HG03521 (cell line): ENCODE measurements around the gene SLC8B1.
"Not testable (repeated sequence)": the region's sequence is repeated elsewhere in the genome, so short reads cannot be mapped to it uniquely, and the experiment has no call there.

Source experiments
- ATAC-seq: cut with Tn5 transposase; IDR thresholded peaks from one replicate; pipeline ENCODE4 v1.9.1; 2021; ENCODE audit warnings: mild to moderate bottlenecking, moderate library complexity; ENCODE audit not compliant: unreplicated experiment

SLC8B1 gene

GRCh38 chr12:113358381-113359132 lies 23.6 kb upstream of the SLC8B1 start, which contains the start of gene PLBD2:
Gene PLBD2, plus strand, starts transcription at chr12:113358587. Its CDS starts 14 bp downstream, at chr12:113358601.
- ATAC-seq = peak; percentile 95

GRCh38 chr12:113354192-113354591 lies 19.3 kb upstream of the SLC8B1 start:
- ATAC-seq = not testable (repeated sequence)

- no peak for ATAC-seq
These were observed 16.2 kb upstream of the SLC8B1 start for GRCh38 chr12:113351089-113351488.

GRCh38 chr12:113348849-113349536 lies 14.1 kb upstream of the SLC8B1 start:
- no peak for ATAC-seq

- no peak for ATAC-seq
These were observed 13.0 kb upstream of the SLC8B1 start for GRCh38 chr12:113347892-113348291.

- ATAC-seq = no peak
These were observed 12.2 kb upstream of the SLC8B1 start for GRCh38 chr12:113347107-113347506.

- ATAC-seq = no peak
These were observed 11.4 kb upstream of the SLC8B1 start for GRCh38 chr12:113346353-113346752.

GRCh38 chr12:113345318-113345717 lies 10.4 kb upstream of the SLC8B1 start:
- ATAC-seq = no peak

GRCh38 chr12:113341535-113341934 lies 6.6 kb upstream of the SLC8B1 start:
- ATAC-seq = no peak

- ATAC-seq = no peak
These were observed 5.2 kb upstream of the SLC8B1 start for GRCh38 chr12:113340061-113340460.

- no peak for ATAC-seq
These were observed 4.6 kb upstream of the SLC8B1 start for GRCh38 chr12:113339540-113339939.

- ATAC-seq = no peak
These were observed 778 bp downstream of the SLC8B1 start for GRCh38 chr12:113333877-113334785.

- no peak for ATAC-seq
These were observed 1.5 kb downstream of the SLC8B1 start for GRCh38 chr12:113333418-113333750.

GRCh38 chr12:113332688-113333417 lies 2.1 kb downstream of the SLC8B1 start:
- ATAC-seq = no peak

GRCh38 chr12:113330505-113330904 lies 4.4 kb downstream of the SLC8B1 start:
- ATAC-seq = no peak

GRCh38 chr12:113329791-113330417 lies 5.0 kb downstream of the SLC8B1 start:
- no peak for ATAC-seq

- ATAC-seq = no peak
These were observed 5.7 kb downstream of the SLC8B1 start for GRCh38 chr12:113329022-113329790.

- ATAC-seq = no peak
These were observed 6.5 kb downstream of the SLC8B1 start for GRCh38 chr12:113328368-113328889.

GRCh38 chr12:113326775-113327395 lies 8.0 kb downstream of the SLC8B1 start:
- ATAC-seq = no peak
